HL-60/S4 treated with retinoic acid at 250 ng/mL for 4 days and 3 days (cell line): Measurements from ENCODE around the gene EOLA2.
"Not testable (repeated sequence)": the region's sequence is repeated elsewhere in the genome, so short reads cannot be mapped to it uniquely, and the experiment has no call there.

Experiments
- in situ Hi-C: fragments of 300-500 bp; cut with MboI; formaldehyde crosslinking; loops from 2 replicates; pipeline ENCODE4 v1.7.0; 2022; ENCODE audit warnings: low sequenced_read_pairs

Gene EOLA2

GRCh38 chrX:149937328-149937727, 963 bp downstream of the EOLA2 start:
- in situ Hi-C loops = not testable (repeated sequence)

DNA sequence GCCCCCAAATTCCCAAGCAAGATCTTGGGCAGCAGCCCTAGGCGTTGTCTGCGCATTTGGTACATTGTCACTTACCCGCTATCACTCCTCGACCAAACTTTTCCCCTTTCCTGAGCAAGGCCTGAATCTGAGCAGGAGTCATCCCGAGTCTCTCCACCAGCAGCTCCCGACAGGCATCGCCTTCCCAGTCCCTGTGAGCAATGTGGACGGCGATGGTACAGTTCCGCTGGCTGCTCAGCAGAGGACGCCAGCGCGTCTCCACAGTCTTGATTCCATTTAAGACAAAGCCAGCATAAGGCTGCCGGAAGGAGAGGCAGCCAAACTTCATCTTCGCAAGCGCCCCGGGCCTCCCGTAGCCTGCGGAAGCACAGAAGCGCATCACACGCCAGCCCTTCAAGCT, 4.7 kb downstream of the EOLA2 start:
- in situ Hi-C loops = not testable (repeated sequence)

- in situ Hi-C loops = not testable (repeated sequence)
These were observed 5.3 kb downstream of the EOLA2 start for GRCh38 chrX:149932970-149933369.

DNA sequence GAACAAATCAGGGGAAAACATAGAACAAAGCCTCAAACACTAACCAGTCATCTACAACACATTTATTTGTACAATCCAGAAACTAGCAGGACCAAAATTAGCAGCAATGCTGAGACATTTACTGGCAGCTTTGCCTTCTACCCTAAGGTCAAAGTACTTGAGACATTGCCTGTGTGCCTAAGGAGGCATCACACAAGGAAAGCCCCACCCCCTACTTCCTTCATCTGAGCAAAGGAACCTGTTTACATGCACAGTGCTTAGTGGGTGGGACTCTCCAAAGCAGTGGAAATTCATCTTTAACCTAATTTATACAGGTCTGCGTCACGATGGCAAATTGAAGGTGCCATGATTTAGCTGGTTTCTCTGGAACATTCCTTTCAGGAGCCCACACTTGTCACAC, 6.1 kb downstream of the EOLA2 start:
- in situ Hi-C loops = not testable (repeated sequence)

DNA sequence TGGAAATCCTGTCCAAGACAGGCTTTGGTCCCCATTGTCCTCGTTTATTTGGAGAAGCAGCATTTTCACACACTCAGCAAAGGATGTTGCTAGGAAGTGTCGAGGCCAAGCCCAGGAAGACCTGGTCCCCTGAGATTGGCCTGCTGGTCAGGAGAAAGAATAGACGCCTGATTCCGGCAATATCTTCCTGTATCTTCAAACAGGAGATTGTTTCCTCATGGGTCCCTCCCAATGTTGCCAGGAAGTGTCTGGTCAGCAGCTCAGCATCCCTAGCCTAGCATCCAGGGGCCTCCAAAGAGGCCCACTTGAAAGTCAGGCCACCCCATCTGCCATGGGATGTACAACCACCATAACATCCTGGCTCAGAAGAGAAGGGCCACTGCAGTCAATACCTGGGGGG, 6.9 kb downstream of the EOLA2 start:
- in situ Hi-C loops = not testable (repeated sequence)

- in situ Hi-C loops = not testable (repeated sequence)
These were observed 8.9 kb downstream of the EOLA2 start, which contains the start of gene HSFX4 for GRCh38 chrX:149929400-149929799. TSS of gene HSFX4 (plus strand) at chrX:149929573. CDS start at chrX:149929645, 72 bp downstream.

DNA sequence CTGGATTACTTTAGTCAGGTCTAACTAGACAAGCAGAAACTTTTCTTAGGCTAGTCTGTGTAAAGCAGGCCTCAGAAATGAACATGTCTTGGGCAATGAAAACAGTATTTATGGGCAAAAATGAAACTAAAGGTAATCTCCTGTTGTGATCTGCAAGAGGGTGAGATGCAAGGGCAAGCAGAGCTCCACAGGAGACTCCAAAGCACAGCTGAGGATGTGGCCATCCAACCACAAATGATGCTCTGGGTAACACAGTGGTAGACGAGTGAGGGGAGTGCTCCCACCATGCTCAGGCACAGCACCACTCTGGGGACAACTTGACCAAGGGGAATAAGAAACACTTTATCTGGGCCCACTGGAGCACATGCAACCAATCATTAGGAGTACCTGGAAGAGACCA, 9.7 kb downstream of the EOLA2 start:
- in situ Hi-C loops = not testable (repeated sequence)

DNA sequence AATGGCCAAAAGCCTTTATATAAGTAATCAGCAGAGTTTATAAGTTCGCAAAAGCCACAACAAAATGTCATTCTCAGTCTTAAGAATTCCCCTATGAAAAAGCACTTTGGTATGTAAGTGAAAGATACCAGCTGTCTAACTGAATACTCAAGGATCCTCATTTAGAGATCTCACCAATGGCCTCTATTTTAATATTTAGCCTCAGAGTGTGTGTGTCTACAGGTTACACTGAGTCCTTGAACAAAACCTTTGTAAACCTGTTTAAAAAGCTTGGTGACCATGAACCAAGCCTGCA, 10.4 kb downstream of the EOLA2 start:
- in situ Hi-C loops = not testable (repeated sequence)

- in situ Hi-C loops = not testable (repeated sequence)
These were observed 10.9 kb downstream of the EOLA2 start for GRCh38 chrX:149927245-149927963.

GRCh38 chrX:149924434-149924833, 13.9 kb downstream of the EOLA2 start:
- in situ Hi-C loops = not testable (repeated sequence)

GRCh38 chrX:149923836-149924235, 14.5 kb downstream of the EOLA2 start:
- in situ Hi-C loops = not testable (repeated sequence)

- in situ Hi-C loops = no loop called here
These were observed 21.4 kb downstream of the EOLA2 start for GRCh38 chrX:149916745-149917392.

GRCh38 chrX:149910178-149910695, 28.1 kb downstream of the EOLA2 start:
- in situ Hi-C loops = no loop called here

GRCh38 chrX:149909324-149910177, 28.7 kb downstream of the EOLA2 start:
- in situ Hi-C loops = no loop called here

GRCh38 chrX:149908727-149909126, 29.6 kb downstream of the EOLA2 start:
- in situ Hi-C loops = no loop called here

DNA sequence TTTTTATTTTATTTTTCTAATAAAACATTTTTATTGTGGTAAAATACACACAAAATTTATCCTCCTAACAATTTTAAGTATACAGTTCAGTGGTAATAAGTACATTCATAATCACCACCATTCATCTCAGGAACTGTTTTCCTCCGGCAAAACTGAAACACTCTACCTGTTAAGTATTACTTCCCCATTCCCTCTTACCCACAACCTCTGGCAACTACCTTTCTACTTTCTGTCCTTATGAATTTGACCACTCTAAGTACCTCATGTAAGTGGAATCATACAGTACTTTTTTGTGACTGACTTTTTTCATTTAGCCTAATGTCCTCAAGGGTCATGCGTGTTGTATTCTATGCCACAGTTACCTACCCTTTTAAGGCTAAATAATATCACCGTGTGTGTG, 30.0 kb downstream of the EOLA2 start:
- in situ Hi-C loops = no loop called here

DNA sequence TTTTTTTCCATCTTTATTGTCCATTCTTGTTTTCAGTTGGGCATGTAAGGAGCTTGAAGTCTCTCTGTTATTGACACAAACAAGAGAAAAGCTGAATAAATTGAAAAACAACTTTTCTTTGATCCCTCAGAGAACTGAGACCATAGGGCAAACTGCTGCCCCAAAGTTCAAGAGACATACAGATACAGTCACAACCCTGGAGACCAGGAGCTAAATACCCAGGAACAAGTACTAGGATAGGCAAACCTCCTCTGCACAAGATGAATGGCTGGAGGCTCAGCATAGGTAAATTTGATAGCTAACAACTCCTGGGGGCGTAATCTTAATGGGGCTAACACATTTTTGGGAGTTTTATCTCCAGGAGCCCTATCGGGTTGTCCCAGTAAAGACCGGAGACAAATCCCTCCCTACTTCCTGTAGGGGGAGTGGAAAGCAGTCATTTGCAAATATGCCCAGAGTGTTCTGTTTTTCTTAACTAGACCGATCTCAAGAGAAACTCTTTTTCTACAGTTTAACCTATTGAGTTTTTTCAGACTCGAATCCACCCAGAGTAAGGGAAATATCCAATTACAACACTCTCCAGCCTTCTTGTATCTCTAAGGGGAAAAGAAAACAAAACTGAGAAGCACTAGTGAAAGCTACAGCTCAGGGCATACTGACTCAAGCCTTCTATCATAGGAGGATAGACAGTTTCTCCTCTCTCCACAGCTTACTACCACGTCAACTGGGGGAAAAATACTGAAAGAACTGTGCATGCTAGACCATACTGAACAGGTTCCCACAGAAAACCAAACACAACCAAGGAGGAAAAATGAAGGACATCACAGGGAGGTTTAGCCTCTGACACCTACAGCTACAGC, 34.2 kb downstream of the EOLA2 start:
- in situ Hi-C loops = no loop called here

GRCh38 chrX:149898554-149898953, 39.7 kb downstream of the EOLA2 start:
- in situ Hi-C loops = no loop called here

DNA sequence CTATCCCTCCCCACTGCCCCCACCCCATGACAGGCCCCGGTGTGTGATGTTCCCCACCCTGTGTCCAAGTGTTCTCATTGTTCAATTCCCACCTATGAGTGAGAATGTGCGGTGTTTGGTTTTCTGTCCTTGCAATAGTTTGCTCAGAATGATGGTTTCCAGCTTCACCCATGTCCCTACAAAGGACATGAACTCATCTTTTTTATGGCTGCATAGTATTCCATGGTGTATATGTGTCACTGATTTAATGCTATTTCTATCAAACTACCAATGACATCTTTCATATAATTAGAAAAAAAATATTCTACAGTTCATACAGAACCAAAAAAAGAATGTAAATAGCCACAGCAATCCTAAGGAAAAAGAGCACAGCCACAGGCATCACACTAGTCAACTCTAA, 47.5 kb downstream of the EOLA2 start:
- in situ Hi-C loops = not testable (repeated sequence)
